NCI-H460 (cell line): ENCODE results near the gene NPW. TPM values are rescaled to one million over a fixed set of nuclear protein-coding genes. Genes with fewer than 3 reads are reported as not detected.

ENCODE experiments used
- DNase-seq: peaks from one replicate; pipeline ENCODE4 v3.0.0-alpha.2; 2016; ENCODE audit warnings: low read depth; ENCODE audit errors: extremely low read depth
- polyA plus RNA-seq: library from polyadenylated mRNA; depleted of rRNA; stranded (reverse); fragments of >200 nt; gene quantifications from 2 replicates; pipeline ENCODE4 v1.2.3, GENCODE V29; 2014; cell fraction: nucleus; rRNA removed
- total RNA-seq: library from RNA; depleted of rRNA; stranded (reverse); fragments of >200 nt; shearing (Covaris generic); gene quantifications from 2 replicates; pipeline ENCODE4 v1.2.3, GENCODE V29; 2014; rRNA removed

The NPW gene
- total RNA-seq = 3.4 and 4.8 TPM in 2 replicates
- polyA plus RNA-seq = 6.5 and 23.5 TPM in 2 replicates

DNA sequence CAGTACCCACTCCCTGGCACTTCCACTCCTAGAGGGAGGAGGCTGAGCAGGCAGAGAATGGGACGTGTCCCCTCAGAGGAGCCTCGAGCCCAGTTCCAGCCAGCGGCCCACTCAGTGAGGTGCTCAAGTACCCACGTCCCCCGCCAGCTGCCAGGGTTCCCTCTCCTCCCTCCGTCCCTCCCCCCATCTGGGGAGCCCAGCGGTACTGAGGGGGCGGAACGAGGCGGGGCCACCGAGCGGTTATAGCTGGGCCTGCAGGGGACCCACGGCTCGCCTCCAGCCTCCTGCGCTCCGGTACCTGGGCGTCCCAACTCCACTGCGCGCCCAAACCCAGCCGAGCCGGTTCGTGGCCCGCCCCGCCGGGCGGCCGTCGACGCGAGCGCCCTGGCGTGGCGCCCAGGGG, at the start of gene NPW:
NPW (plus strand) TSS at position 268 of the 403 bp plus-strand sequence.
- no peak for DNase-seq

- peak; percentile 87 for DNase-seq
Measured at GRCh38 chr16:1971796-1972489, 47.6 kb upstream of the NPW start, which contains the start of gene TBL3. TBL3 (plus strand) TSS chr16:1972053; CDS start chr16:1972165, 112 bp downstream.

- no peak for DNase-seq
Measured at GRCh38 chr16:1972490-1972877, 47.1 kb upstream of the NPW start.

GRCh38 chr16:1973461-1974156, 46.0 kb upstream of the NPW start:
- DNase-seq = no peak

DNA sequence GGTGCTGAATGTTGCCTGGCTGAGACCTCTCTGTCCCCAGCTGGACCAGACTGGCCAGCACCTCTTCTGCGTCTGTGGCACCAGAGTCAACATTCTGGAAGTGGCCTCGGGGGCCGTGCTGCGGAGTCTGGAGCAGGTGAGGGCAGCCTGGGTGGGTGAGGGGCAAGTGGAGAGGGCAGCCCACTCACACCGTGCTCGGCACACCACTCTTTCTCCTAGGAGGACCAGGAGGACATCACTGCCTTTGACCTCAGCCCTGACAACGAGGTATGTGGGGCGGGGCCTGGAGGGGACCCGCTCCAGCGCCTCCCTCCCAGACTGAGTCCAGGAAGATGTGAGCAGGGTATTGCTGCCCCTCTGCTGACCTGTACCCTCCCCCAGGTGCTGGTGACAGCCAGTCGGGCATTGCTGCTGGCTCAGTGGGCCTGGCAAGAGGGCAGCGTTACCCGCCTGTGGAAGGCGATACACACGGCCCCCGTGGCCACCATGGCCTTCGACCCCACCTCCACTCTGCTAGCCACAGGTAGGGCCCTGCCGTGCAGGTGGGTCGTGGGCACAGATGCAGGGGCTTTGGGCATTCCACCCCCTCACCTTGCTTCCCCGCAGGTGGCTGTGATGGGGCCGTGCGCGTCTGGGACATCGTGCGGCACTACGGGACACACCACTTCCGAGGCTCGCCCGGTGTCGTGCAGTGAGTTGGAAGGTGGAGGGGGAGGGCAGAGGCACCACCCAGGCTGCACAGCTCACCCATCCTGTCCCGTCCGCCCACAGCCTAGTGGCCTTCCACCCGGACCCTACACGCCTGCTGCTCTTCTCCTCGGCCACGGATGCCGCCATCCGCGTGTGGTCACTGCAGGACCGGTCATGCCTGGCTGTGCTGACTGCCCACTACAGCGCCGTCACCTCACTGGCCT, 45.2 kb upstream of the NPW start:
- no peak for DNase-seq

- no peak for DNase-seq
Measured at GRCh38 chr16:1975432-1976215, 44.0 kb upstream of the NPW start.

DNA sequence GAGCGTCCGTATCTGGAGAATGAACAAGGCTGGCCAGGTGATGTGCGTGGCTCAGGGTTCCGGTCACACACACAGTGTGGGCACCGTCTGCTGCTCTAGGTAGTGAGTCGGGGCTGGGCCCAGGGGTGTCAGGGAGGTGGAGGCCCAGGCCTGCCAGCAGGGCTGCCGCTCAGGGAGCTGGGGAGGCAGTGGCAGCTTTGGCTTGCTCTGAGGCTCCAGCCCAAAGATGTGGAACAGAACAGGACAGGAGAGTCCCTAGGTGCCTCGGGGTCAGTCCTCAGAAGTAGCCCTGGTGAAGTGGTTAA, 43.4 kb upstream of the NPW start:
- DNase-seq = no peak

- DNase-seq = no peak
Measured at GRCh38 chr16:1976951-1977874, 42.4 kb upstream of the NPW start.

DNA sequence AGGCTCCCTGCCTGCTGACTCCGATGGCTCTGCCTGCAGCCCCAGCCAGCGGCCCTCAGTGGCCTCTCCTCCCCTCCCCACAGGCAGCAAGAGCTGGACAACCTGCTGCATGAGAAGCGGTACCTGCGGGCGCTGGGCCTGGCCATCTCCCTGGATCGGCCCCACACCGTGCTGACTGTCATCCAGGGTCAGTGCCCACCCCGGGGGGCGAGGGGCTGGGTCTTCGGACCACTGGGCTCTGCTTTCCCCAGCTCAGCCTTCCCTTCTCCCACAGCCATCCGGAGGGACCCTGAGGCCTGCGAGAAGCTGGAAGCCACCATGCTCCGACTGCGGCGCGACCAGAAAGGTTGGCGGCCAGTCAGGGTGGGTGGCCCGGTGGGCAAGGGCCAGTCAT, 41.7 kb upstream of the NPW start:
- DNase-seq = no peak

- no peak for DNase-seq
Measured at GRCh38 chr16:1978476-1979120, 41.0 kb upstream of the NPW start.

DNA sequence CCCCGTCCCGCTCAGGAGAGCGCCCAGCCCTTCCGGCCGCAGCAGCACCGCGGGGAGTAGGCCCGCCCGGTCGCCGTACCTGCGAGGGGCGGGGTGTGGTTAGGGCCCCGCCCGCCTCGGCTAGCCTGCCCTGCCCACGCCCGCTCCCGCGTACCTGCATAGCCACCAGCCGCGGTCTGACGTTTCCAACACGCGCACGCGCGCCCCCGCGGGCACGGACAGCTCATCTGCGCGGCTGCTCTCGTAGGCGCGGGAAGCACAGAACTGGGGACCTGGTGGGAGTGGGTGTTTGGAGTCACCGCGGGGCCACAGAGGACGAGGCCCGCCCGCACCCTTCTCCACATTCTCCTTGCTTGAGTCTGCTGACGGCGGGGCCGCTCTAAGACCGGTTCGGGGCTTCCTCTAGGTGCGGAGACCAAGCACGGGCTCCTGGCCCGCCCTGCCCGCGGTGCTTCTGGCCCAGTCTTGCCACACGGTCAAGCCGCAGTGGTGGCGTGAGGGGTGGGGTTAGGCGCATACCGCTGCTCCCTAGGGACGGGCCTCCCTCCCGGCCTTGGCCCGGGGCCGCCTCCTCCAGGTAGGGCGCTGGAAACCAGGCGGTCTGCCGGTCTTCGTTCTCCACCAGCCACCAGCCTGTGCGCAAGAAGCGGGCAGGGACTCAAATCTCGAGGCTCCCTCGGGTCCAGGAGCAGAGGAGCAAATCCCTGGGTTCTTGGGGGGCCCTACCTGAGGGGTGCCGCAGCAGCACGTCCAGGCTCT, 40.1 kb upstream of the NPW start:
- no peak for DNase-seq

- DNase-seq = no peak
Measured at GRCh38 chr16:1980030-1980769, 39.4 kb upstream of the NPW start.

GRCh38 chr16:1980770-1981087, 38.9 kb upstream of the NPW start:
- no peak for DNase-seq

GRCh38 chr16:1981398-1981836, 38.2 kb upstream of the NPW start, which contains the start of gene NOXO1:
NOXO1 (minus strand) TSS chr16:1981469; CDS start chr16:1981179, 290 bp downstream.
- no peak for DNase-seq

- DNase-seq = no peak
Measured at GRCh38 chr16:1982013-1982433, 37.6 kb upstream of the NPW start.

GRCh38 chr16:1982991-1983543, 36.5 kb upstream of the NPW start:
- no peak for DNase-seq
